Natural killer cell (primary cell): ENCODE data around the gene VPS4B. TPM values are rescaled to one million over a fixed set of nuclear protein-coding genes. Genes with fewer than 3 reads are reported as not detected.

Experiments
- ATAC-seq, 3 donors: fragments of 150-1000 bp in 2 of 3; fragments of 200-7000 bp in 1 of 3; cut with Tn5 transposase; 1 replicate in 1 of 3; 2 replicates in 2 of 3; pipeline ENCODE4 v1.10.0; 2021; ENCODE audit warnings: mild to moderate bottlenecking in 2 of 3, moderate library complexity in 2 of 3
- DNase-seq, 2 donors: peaks; one replicate each; pipeline versions ENCODE4 v3.0.0 to v3.0.0-alpha.2; 2013 to 2021; ENCODE audit warnings: mixed read lengths in 1 of 2
- H3K27ac ChIP-seq: one replicate; pipeline ENCODE4 v1.5.1; 2013; ENCODE audit warnings: mild to moderate bottlenecking, low read length
- H3K27me3 ChIP-seq: one replicate; pipeline ENCODE4 v1.6.1; 2013; ENCODE audit warnings: low read length; ENCODE audit not compliant: control insufficient read depth, insufficient read depth
- H3K36me3 ChIP-seq: one replicate; pipeline ENCODE4 v1.6.1; 2013; ENCODE audit warnings: low read length; ENCODE audit not compliant: control insufficient read depth, insufficient read depth
- H3K4me1 ChIP-seq: one replicate; pipeline ENCODE4 v1.6.1; 2013; ENCODE audit warnings: low read length; ENCODE audit not compliant: control insufficient read depth, insufficient read depth
- H3K4me3 ChIP-seq: one replicate; pipeline ENCODE4 v1.5.1; 2013; ENCODE audit warnings: low read length
- H3K9me3 ChIP-seq: one replicate; pipeline ENCODE4 v1.6.1; 2013; ENCODE audit warnings: low read length; ENCODE audit not compliant: control insufficient read depth, insufficient read depth
- H3K27ac Mint-ChIP-seq, 2 donors: one replicate each; pipeline ENCODE4 v1.8.0; 2022; ENCODE audit warnings: mild to moderate bottlenecking in 2 of 2, mixed read lengths in 2 of 2, moderate library complexity in 1 of 2
- H3K27me3 Mint-ChIP-seq, 2 donors: one replicate each; pipeline ENCODE4 v1.8.0; 2022; ENCODE audit warnings: low read depth in 2 of 2, mixed read lengths in 2 of 2
- H3K36me3 Mint-ChIP-seq: one replicate; pipeline ENCODE4 v1.8.0; 2022; ENCODE audit warnings: mixed read lengths
- H3K4me1 Mint-ChIP-seq, 2 donors: one replicate each; pipeline ENCODE4 v1.8.0; 2022; ENCODE audit warnings: mixed read lengths in 2 of 2
- H3K4me3 Mint-ChIP-seq: one replicate; pipeline ENCODE4 v1.8.0; 2022; ENCODE audit warnings: mild to moderate bottlenecking, moderate library complexity, mixed read lengths
- H3K9me3 Mint-ChIP-seq, 2 donors: one replicate each; pipeline ENCODE4 v1.8.0; 2022; ENCODE audit warnings: mixed read lengths in 2 of 2
- WGBS: methylation state at CpG from one replicate; pipeline ENCODE4 v1.1.7; 2013; ENCODE audit warnings: missing lambda C conversion rate; ENCODE audit not compliant: insufficient coverage; 5-methylcytosine and 5-hydroxymethylcytosine counted together
- intact Hi-C: fragments of 100-400 bp; cut with micrococcal nuclease; formaldehyde crosslinking; loops from one replicate; pipeline ENCODE4 v1.14.2; 2022
- total RNA-seq, 4 donors: library from RNA; stranded (reverse); fragments of 120-200 nt in 1 of 4; gene quantifications; one replicate each; pipeline versions ENCODE4 v1.2.3 to v1.2.4, GENCODE V29; 2013 to 2022
- TF ChIP-seq, protein P1 (sequence below): fragments of 200-600 bp; IDR thresholded peaks from one replicate; pipeline ENCODE4 v1.8.0; 2022; ENCODE audit warnings: antibody characterized with exemption

VPS4B gene
- total RNA-seq, 3 donors from 2014 or later (not counting 1 experiment from before 2014, with no cell fraction given), result 101 to 128 (median 107) TPM

DNA sequence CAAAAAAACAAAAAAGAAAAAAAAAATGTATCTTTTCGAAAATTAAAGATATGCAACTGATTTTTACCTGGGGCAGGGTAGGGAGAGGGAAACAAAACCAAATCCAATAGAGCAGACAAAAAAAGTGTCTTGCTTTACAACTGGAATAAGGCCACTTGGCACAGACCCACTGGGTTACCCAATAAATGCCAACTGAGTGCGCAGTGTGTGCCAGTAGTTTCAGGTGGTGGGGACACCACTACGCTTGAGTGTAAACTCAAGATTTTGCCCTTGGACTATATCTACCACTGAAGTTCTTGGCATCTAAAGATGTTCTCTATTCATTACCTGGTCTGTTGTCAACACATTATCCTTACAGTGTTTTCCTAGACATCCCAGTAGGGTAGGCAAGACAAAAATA, 16.3 kb downstream of the VPS4B start:
- H3K4me1 ChIP-seq, result no peaks in the 10 kb centered on the region
- H3K36me3 Mint-ChIP-seq, result peaks cover 37% of the 10 kb centered on the region
- H3K27ac Mint-ChIP-seq, result no peak overlapping the region
- no peaks in the 10 kb centered on the region for H3K9me3 Mint-ChIP-seq
- no peaks in the 10 kb centered on the region for H3K27me3 Mint-ChIP-seq
- no peak overlapping the region for H3K27ac ChIP-seq
- H3K4me3 Mint-ChIP-seq, result no peak overlapping the region
- 97% methylated on average over 3 of the region's 3 CpGs for WGBS
- peaks cover 10 to 37% of the 10 kb centered on the region in 2 donors for H3K4me1 Mint-ChIP-seq
- H3K9me3 ChIP-seq, result no peaks in the 10 kb centered on the region
- intact Hi-C loops, result no loop called here
- TF ChIP-seq, protein P1, sequence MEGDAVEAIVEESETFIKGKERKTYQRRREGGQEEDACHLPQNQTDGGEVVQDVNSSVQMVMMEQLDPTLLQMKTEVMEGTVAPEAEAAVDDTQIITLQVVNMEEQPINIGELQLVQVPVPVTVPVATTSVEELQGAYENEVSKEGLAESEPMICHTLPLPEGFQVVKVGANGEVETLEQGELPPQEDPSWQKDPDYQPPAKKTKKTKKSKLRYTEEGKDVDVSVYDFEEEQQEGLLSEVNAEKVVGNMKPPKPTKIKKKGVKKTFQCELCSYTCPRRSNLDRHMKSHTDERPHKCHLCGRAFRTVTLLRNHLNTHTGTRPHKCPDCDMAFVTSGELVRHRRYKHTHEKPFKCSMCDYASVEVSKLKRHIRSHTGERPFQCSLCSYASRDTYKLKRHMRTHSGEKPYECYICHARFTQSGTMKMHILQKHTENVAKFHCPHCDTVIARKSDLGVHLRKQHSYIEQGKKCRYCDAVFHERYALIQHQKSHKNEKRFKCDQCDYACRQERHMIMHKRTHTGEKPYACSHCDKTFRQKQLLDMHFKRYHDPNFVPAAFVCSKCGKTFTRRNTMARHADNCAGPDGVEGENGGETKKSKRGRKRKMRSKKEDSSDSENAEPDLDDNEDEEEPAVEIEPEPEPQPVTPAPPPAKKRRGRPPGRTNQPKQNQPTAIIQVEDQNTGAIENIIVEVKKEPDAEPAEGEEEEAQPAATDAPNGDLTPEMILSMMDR, result no peak
- ATAC-seq (no peak), DNase-seq (no peak)
- no peak overlapping the region for H3K4me3 ChIP-seq
- H3K27me3 ChIP-seq, result no peaks in the 10 kb centered on the region
- peaks cover 77% of the 10 kb centered on the region for H3K36me3 ChIP-seq

DNA sequence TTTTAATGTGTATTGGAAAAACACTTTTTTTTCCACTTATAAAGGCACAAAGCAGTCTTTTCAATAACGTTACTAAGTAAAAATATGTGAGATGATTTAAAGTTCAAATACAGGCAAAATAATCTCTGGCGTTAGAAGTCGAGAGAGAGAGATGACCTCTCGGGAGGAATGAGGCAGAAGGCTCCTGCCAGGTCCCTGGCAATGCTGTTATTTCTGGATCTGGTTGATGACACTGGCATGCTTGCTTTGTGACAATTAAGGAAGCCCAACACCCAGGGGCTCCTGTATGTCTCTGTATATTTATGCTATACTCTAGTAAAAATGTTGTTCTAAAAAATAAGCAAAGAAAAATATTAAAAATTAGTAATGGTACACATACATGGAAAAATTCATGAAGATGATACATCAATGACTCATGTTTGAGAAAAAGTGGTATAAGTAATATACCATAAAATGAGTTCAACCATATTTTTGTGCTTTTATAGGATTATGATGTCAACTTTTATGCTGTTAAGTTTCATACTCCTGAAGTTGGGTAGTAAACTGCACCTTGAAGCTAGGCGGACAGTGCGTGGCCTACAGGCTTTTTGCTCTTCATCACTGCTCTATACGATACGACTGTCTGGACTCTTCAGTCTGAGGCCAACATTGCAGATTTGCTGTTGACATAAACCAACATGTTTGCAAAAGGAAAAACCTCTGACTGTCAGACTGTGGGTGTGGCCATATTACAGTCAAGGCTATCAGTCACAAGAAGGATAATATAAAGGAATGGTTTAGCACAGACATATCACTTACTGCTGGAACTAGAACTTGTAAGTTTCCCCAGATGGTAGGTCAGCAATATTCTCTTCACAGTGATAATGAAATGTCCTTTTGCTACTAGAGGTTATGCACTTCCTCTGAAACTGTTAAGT, 19.8 kb downstream of the VPS4B start:
- 95% methylated on average over 8 of the region's 8 CpGs for WGBS
- Histone ChIP-seq H3K27me3 (no peaks in the 10 kb centered on the region), H3K36me3 (peaks cover 75% of the 10 kb centered on the region), H3K27ac (no peak overlapping the region), H3K9me3 (no peaks in the 10 kb centered on the region), H3K4me3 (no peak overlapping the region), H3K4me1 (no peaks in the 10 kb centered on the region)
- ATAC-seq (no peak), DNase-seq (no peak)
- H3K27me3 Mint-ChIP-seq, result no peaks in the 10 kb centered on the region
- peaks cover 0 to 24% of the 10 kb centered on the region in 2 donors for H3K4me1 Mint-ChIP-seq
- intact Hi-C loops, result loop anchor here (5.0 kb wide), 1 partner anchor 35 kb away; the partner anchor contains the start of gene KDSR
- H3K27ac Mint-ChIP-seq, result peak overlapping the region in 1 of 2 donors; percentile 36
- H3K36me3 Mint-ChIP-seq, result peaks cover 20% of the 10 kb centered on the region
- no peaks in the 10 kb centered on the region for H3K9me3 Mint-ChIP-seq
- no peak overlapping the region for H3K4me3 Mint-ChIP-seq
- TF ChIP-seq, protein P1, result no peak

GRCh38 chr18:63399300-63399699, 23.0 kb downstream of the VPS4B start:
- peaks cover 9% of the 10 kb centered on the region for H3K36me3 Mint-ChIP-seq
- ATAC-seq (no peak), DNase-seq (no peak)
- H3K36me3 ChIP-seq, result peaks cover 87% of the 10 kb centered on the region
- intact Hi-C loops, result no loop called here
- H3K9me3 Mint-ChIP-seq, result no peaks in the 10 kb centered on the region
- H3K27me3 ChIP-seq, result no peaks in the 10 kb centered on the region
- no CpG with 5 or more reads among the region's 3 CpGs for WGBS
- no peaks in the 10 kb centered on the region for H3K27me3 Mint-ChIP-seq
- H3K4me3 ChIP-seq, result no peak overlapping the region
- H3K27ac ChIP-seq, result no peak overlapping the region
- H3K27ac Mint-ChIP-seq, result peak overlapping the region in 1 of 2 donors; percentile 84
- H3K4me1 ChIP-seq, result no peaks in the 10 kb centered on the region
- TF ChIP-seq, protein P1, result no peak
- peaks cover 0 to 12% of the 10 kb centered on the region in 2 donors for H3K4me1 Mint-ChIP-seq
- no peak overlapping the region for H3K4me3 Mint-ChIP-seq
- H3K9me3 ChIP-seq, result no peaks in the 10 kb centered on the region
